Measurements from ENCODE around the gene ARMC5.
"Not testable (repeated sequence)": the region's sequence is repeated elsewhere in the genome, so short reads cannot be mapped to it uniquely, and the experiment has no call there.

ARMC5 gene

GRCh38 chr16:31458844-31459686 is at the start of gene ARMC5:
ARMC5 (plus strand) TSS chr16:31459501; CDS start chr16:31459525, 24 bp downstream.
- peak; percentile 94 to 97 for DNase-seq (ENCODE audit: low read depth in 2 of 2)

- no peak for DNase-seq (ENCODE audit: low read depth in 2 of 2)
These were observed 49.2 kb upstream of the ARMC5 start for GRCh38 chr16:31410082-31410481.

GRCh38 chr16:31411024-31411844 is 48.1 kb upstream of the ARMC5 start:
- DNase-seq (ENCODE audit: low read depth in 2 of 2), result no peak

GRCh38 chr16:31412750-31413149 is 46.6 kb upstream of the ARMC5 start:
- no peak for DNase-seq (ENCODE audit: low read depth in 2 of 2)

- no peak for DNase-seq (ENCODE audit: low read depth in 2 of 2)
These were observed 45.9 kb upstream of the ARMC5 start for GRCh38 chr16:31413381-31413780.

GRCh38 chr16:31413943-31414342 is 45.4 kb upstream of the ARMC5 start:
- DNase-seq (ENCODE audit: low read depth in 2 of 2), result no peak

- no peak for DNase-seq (ENCODE audit: low read depth in 2 of 2)
These were observed 44.6 kb upstream of the ARMC5 start for GRCh38 chr16:31414706-31415105.

GRCh38 chr16:31416371-31416770 is 42.9 kb upstream of the ARMC5 start:
- DNase-seq (ENCODE audit: low read depth in 2 of 2), result no peak

- DNase-seq (ENCODE audit: low read depth in 2 of 2), result not testable (repeated sequence)
These were observed 42.3 kb upstream of the ARMC5 start for GRCh38 chr16:31417036-31417435.

- no peak for DNase-seq (ENCODE audit: low read depth in 2 of 2)
These were observed 41.4 kb upstream of the ARMC5 start for GRCh38 chr16:31417916-31418315.

GRCh38 chr16:31420037-31420436 is 39.3 kb upstream of the ARMC5 start:
- no peak for DNase-seq (ENCODE audit: low read depth in 2 of 2)

- peak; percentile 66 to 70 for DNase-seq (ENCODE audit: low read depth in 2 of 2)
These were observed 37.7 kb upstream of the ARMC5 start for GRCh38 chr16:31421587-31421986.

GRCh38 chr16:31423241-31423640 is 36.1 kb upstream of the ARMC5 start:
- DNase-seq (ENCODE audit: low read depth in 2 of 2), result no peak

- no peak for DNase-seq (ENCODE audit: low read depth in 2 of 2)
These were observed 35.5 kb upstream of the ARMC5 start for GRCh38 chr16:31423801-31424200.

GRCh38 chr16:31427441-31428278 is 31.6 kb upstream of the ARMC5 start:
- peak; percentile 50 to 57 for DNase-seq (ENCODE audit: low read depth in 2 of 2)

- DNase-seq (ENCODE audit: low read depth in 2 of 2), result no peak
These were observed 31.1 kb upstream of the ARMC5 start, which contains the start of gene COX6A2 for GRCh38 chr16:31428279-31428597. COX6A2 (minus strand) TSS chr16:31428360; CDS start chr16:31428325, 35 bp downstream.

GRCh38 chr16:31428638-31429247 is 30.6 kb upstream of the ARMC5 start:
- DNase-seq (ENCODE audit: low read depth in 2 of 2), result no peak

- DNase-seq (ENCODE audit: low read depth in 2 of 2), result no peak
These were observed 30.0 kb upstream of the ARMC5 start for GRCh38 chr16:31429314-31429713.

GRCh38 chr16:31429796-31430195 is 29.5 kb upstream of the ARMC5 start:
- DNase-seq (ENCODE audit: low read depth in 2 of 2), result no peak

GRCh38 chr16:31430380-31431052 is 28.8 kb upstream of the ARMC5 start:
- DNase-seq (ENCODE audit: low read depth in 2 of 2), result no peak

Measured in stimulated activated CD8-positive, alpha-beta memory T cell treated with anti-CD3 and anti-CD28 coated beads, Interleukin-15, amount 100 ng/mL, for 48 hours (primary cell).